T-helper 1 cell treated with Interleukin-12 subunit alpha and Interleukin-12 subunit beta and Interleukin-4 antibody, amounts not matched to agents 30 ng/mL and 1 ng/mL, for 36 hours (primary cell): ENCODE data around the gene OGFOD2. TPM values are rescaled to one million over a fixed set of nuclear protein-coding genes. Genes with fewer than 3 reads are reported as not detected.

Source experiments
- intact Hi-C: fragments of 100-400 bp; cut with micrococcal nuclease; formaldehyde crosslinking; loops from one replicate; pipeline ENCODE4 v1.15.1; 2024
- total RNA-seq: library from RNA; stranded (reverse); gene quantifications from 2 replicates; pipeline ENCODE4 v1.2.3, GENCODE V29; 2022

The OGFOD2 gene
- total RNA-seq, 1 donor from 2014 or later, result 22.3 TPM

- intact Hi-C loops, result no loop called here
Observed at GRCh38 chr12:123028475-123028874, 53.4 kb downstream of the OGFOD2 start.

GRCh38 chr12:123029550-123029949 lies 54.5 kb downstream of the OGFOD2 start:
- intact Hi-C loops, result no loop called here

Other genes with a start within 250 kb of the OGFOD2 start
- 2.0 and 2.4 TPM in 2 replicates for gene HCAR1, start 244.4 kb upstream of the OGFOD2 start, total RNA-seq
- 64.6 and 69.6 TPM in 2 replicates for gene DENR, start 222.4 kb upstream of the OGFOD2 start, total RNA-seq
- gene CCDC62, start 200.7 kb upstream of the OGFOD2 start, total RNA-seq, result 0.32 and 0.46 TPM in 2 replicates
- 24.5 and 24.9 TPM in 2 replicates for gene HIP1R, start 139.8 kb upstream of the OGFOD2 start, total RNA-seq
- 31.7 and 32.4 TPM in 2 replicates for gene VPS37B, start 79.1 kb upstream of the OGFOD2 start, total RNA-seq
- gene ABCB9, start 8.8 kb upstream of the OGFOD2 start, total RNA-seq, result 4.9 and 7.1 TPM in 2 replicates
- gene ARL6IP4, start 5.4 kb downstream of the OGFOD2 start, total RNA-seq, result 150 and 160 TPM in 2 replicates
- 17.5 and 19.1 TPM in 2 replicates for gene PITPNM2, start 175.8 kb downstream of the OGFOD2 start, total RNA-seq